Epithelial cell of proximal tubule (primary cell): ENCODE measurements around the gene FAM3B. TPM values are rescaled to one million over a fixed set of nuclear protein-coding genes. Genes with fewer than 3 reads are reported as not detected.

ENCODE experiments used
- DNase-seq: peaks from one replicate; pipeline ENCODE4 v3.0.0-alpha.2; 2011; ENCODE audit warnings: low read depth
- H3K4me3 ChIP-seq: 2 replicates; pipeline ENCODE4 v1.5.1; 2011; ENCODE audit warnings: low read depth, mild to moderate bottlenecking, low read length
- CTCF ChIP-seq: conservative IDR thresholded peaks from 2 replicates; pipeline ENCODE4 v1.5.1; 2012; ENCODE audit warnings: low read depth, mild to moderate bottlenecking, low read length
- total RNA-seq: library from RNA; depleted of rRNA; stranded (reverse); fragments of >200 nt; gene quantifications from 2 replicates; pipeline ENCODE4 v1.2.3, GENCODE V29; 2015

The FAM3B gene
- total RNA-seq, 1 donor from 2014 or later, result 0.35 TPM

- TF ChIP-seq CTCF, result no peak
- H3K4me3 ChIP-seq, result no peak overlapping the region
- no peak for DNase-seq
These were observed 34.2 kb upstream of the FAM3B start for GRCh38 chr21:41282412-41282811.

GRCh38 chr21:41283211-41283818 lies 33.3 kb upstream of the FAM3B start:
- peak; percentile 86 for TF ChIP-seq CTCF
- H3K4me3 ChIP-seq, result no peak overlapping the region
- DNase-seq, result peak; percentile 51

- TF ChIP-seq CTCF, result no peak
- DNase-seq, result no peak
- H3K4me3 ChIP-seq, result no peak overlapping the region
These were observed 27.2 kb upstream of the FAM3B start for GRCh38 chr21:41289431-41289830.

- no peak for TF ChIP-seq CTCF
- H3K4me3 ChIP-seq, result no peak overlapping the region
- DNase-seq, result no peak
These were observed 26.3 kb upstream of the FAM3B start for GRCh38 chr21:41290106-41290799.

GRCh38 chr21:41294548-41295231 lies 21.9 kb upstream of the FAM3B start:
- no peak overlapping the region for H3K4me3 ChIP-seq
- no peak for DNase-seq
- no peak for TF ChIP-seq CTCF

GRCh38 chr21:41295721-41296254 lies 20.8 kb upstream of the FAM3B start:
- TF ChIP-seq CTCF, result no peak
- DNase-seq, result no peak
- H3K4me3 ChIP-seq, result no peak overlapping the region
